ENCODE results near the gene SLC38A8. TPM values are rescaled to one million over a fixed set of nuclear protein-coding genes. Genes with fewer than 3 reads are reported as not detected.

SLC38A8 gene
- total RNA-seq, 1 donor, result not detected

DNA sequence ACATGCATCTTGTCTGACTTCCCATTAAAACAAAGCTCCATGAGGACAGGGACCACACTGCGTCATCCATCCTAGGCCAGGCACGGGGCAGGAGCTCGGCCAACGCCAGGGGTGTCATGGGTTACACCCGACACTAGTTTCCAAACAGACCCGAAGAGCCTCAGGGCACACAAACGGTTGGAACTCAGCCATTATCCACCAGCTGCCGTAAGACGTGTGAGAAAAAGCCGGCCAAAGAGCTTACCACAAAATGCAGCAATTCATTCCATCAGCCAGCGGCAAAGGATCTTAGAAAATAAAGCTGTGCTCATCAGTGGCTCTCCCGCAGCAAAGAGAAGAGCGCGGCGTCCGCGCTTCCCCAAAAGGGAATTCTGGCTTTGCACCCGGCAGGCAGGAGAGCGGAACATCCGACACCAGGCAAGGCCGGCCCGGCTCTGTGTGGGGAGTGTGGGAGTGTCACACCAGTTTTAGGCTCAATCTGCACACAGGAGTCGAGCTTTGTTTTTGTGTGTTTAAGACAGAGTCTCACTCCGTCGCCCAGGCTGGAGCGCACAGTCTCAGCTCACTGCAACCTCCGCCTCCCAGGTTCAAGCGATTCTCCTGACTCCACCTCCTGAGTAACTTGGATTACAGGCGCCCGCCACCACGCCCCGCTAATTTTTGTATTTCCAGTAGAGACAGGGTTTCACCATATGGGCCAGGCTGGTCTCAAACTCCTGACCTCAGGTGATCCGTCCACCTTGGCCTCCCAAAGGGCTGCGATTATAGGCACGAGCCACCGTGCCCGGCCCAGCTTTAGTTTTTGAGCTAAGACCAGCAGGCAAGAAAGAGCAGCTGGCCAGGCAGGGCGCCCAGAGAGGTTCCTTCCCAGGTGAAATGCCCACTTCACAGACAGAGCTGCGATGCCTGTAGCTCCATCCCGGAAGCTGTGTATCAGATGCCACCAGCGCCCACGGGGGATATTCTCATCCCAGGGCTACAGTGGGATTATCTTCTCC lies 1.5 kb downstream of the SLC38A8 start:
- TF ChIP-seq, protein P1, sequence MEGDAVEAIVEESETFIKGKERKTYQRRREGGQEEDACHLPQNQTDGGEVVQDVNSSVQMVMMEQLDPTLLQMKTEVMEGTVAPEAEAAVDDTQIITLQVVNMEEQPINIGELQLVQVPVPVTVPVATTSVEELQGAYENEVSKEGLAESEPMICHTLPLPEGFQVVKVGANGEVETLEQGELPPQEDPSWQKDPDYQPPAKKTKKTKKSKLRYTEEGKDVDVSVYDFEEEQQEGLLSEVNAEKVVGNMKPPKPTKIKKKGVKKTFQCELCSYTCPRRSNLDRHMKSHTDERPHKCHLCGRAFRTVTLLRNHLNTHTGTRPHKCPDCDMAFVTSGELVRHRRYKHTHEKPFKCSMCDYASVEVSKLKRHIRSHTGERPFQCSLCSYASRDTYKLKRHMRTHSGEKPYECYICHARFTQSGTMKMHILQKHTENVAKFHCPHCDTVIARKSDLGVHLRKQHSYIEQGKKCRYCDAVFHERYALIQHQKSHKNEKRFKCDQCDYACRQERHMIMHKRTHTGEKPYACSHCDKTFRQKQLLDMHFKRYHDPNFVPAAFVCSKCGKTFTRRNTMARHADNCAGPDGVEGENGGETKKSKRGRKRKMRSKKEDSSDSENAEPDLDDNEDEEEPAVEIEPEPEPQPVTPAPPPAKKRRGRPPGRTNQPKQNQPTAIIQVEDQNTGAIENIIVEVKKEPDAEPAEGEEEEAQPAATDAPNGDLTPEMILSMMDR (IDR thresholded peaks at IDR 0.05; ENCODE audit: extremely low read depth, low read depth, low read length), result no peak
- no peak overlapping the region for H3K4me2 ChIP-seq (ENCODE audit: insufficient read depth, low read length)
- H3K4me3 ChIP-seq (ENCODE audit: insufficient read depth, low read length), result no peak overlapping the region
- peaks cover 2% of the 10 kb centered on the region for H3K9me3 ChIP-seq (ENCODE audit: low read depth, low read length)
- H3K79me2 ChIP-seq (ENCODE audit: insufficient read depth, low read length), result no peaks in the 10 kb centered on the region
- H3K27me3 ChIP-seq (ENCODE audit: insufficient read depth, low read length), result peaks cover 40% of the 10 kb centered on the region
- H4K20me1 ChIP-seq (ENCODE audit: insufficient read depth, low read length), result no peaks in the 10 kb centered on the region
- peak; percentile 94 for DNase-seq (ENCODE audit: insufficient read length, low spot score, missing footprints)
- no peak overlapping the region for H3K27ac ChIP-seq (ENCODE audit: low read depth, low read length)
- H3K4me1 ChIP-seq (ENCODE audit: insufficient read depth, low read length), result no peaks in the 10 kb centered on the region
- no peak overlapping the region for H2AFZ ChIP-seq (ENCODE audit: low read length)
- H3K36me3 ChIP-seq (ENCODE audit: insufficient read depth, low read length), result no peaks in the 10 kb centered on the region

DNA sequence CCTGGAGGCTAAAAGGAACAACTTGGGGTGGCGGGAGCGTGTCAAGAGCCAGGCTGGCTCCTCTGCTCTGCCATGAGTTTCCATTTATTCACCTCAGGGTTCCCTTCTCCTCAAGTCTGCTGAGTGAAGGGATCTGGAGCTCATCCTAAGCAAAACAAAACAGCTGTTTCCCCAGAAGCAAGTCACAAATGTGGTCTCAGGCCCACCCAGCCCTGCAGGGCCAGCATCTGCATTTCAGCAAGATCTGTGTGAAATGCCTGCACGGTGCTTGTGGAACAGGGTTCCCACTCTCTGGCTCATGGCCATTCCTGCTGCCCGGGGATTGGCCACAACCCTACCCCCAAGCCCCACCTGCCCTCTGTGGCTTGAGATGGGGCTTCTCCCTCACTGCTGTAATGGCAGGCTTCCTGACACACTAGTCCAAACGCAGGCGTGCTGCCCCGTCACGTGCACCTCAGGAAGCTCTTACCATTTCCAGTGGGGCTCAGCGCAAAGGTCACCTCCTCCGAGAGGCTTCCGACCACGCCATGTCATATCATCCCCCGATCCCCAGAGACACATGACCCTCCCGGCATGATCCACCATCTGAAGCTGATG lies 2.3 kb downstream of the SLC38A8 start:
- H3K9me3 ChIP-seq (ENCODE audit: low read depth, low read length), result peaks cover 9% of the 10 kb centered on the region
- H3K4me3 ChIP-seq (ENCODE audit: insufficient read depth, low read length), result no peak overlapping the region
- no peaks in the 10 kb centered on the region for H4K20me1 ChIP-seq (ENCODE audit: insufficient read depth, low read length)
- H3K36me3 ChIP-seq (ENCODE audit: insufficient read depth, low read length), result no peaks in the 10 kb centered on the region
- peaks cover 44% of the 10 kb centered on the region for H3K27me3 ChIP-seq (ENCODE audit: insufficient read depth, low read length)
- no peak overlapping the region for H2AFZ ChIP-seq (ENCODE audit: low read length)
- peak; percentile 65 for DNase-seq (ENCODE audit: insufficient read length, low spot score, missing footprints)
- H3K4me2 ChIP-seq (ENCODE audit: insufficient read depth, low read length), result no peak overlapping the region
- H3K4me1 ChIP-seq (ENCODE audit: insufficient read depth, low read length), result no peaks in the 10 kb centered on the region
- TF ChIP-seq, protein P1 (IDR thresholded peaks at IDR 0.05; ENCODE audit: extremely low read depth, low read depth, low read length), result no peak
- no peak overlapping the region for H3K27ac ChIP-seq (ENCODE audit: low read depth, low read length)
- H3K79me2 ChIP-seq (ENCODE audit: insufficient read depth, low read length), result no peaks in the 10 kb centered on the region

DNA sequence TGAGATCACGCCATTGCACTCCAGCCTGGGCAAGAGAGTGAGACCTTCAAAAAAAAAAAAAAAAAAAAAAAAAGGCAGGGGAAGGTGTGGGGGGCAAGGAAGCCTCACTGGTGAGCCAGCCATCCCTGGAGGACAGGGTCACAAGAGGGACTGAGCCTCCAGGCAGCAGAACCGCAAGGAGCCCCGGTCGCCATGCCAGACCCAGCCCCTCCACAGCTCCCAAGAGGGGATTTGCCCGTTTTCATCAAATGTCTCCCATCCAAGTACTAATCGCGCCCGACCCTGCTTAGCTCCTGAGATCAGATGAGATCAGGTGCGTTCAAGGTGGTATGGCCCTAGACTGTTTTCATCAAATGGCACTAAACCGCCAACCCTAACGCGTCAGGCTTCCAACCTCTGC lies 2.9 kb downstream of the SLC38A8 start:
- TF ChIP-seq, protein P1 (IDR thresholded peaks at IDR 0.05; ENCODE audit: extremely low read depth, low read depth, low read length), result no peak
- Histone ChIP-seq H3K4me1 (ENCODE audit: insufficient read depth, low read length) (no peaks in the 10 kb centered on the region), H3K27ac (ENCODE audit: low read depth, low read length) (no peak overlapping the region), H3K4me2 (ENCODE audit: insufficient read depth, low read length) (no peak overlapping the region), H4K20me1 (ENCODE audit: insufficient read depth, low read length) (no peaks in the 10 kb centered on the region), H2AFZ (ENCODE audit: low read length) (no peak overlapping the region), H3K79me2 (ENCODE audit: insufficient read depth, low read length) (no peaks in the 10 kb centered on the region), H3K27me3 (ENCODE audit: insufficient read depth, low read length) (peaks cover 40% of the 10 kb centered on the region), H3K9me3 (ENCODE audit: low read depth, low read length) (peaks cover 9% of the 10 kb centered on the region), H3K4me3 (ENCODE audit: insufficient read depth, low read length) (no peak overlapping the region), H3K36me3 (ENCODE audit: insufficient read depth, low read length) (no peaks in the 10 kb centered on the region)
- peak; percentile 52 for DNase-seq (ENCODE audit: insufficient read length, low spot score, missing footprints)

DNA sequence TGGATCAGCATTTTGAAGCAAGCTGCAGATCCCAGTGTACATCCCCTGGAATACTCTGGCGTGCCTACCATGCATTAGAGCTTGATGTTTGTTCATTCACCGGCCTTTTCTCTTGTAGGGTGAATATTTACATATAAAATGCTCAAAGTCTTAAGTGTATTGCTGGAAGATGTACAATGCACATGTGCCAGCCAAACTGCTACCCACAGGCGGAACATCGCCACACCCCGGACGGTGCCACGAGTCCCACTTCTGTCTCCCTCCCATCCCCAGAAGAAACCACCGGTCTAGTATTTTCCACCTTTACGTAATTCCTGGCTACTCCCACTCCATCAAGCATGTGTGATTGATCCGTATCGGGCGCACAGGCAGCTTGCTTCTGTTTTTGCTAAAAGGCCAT lies 4.1 kb downstream of the SLC38A8 start:
- Histone ChIP-seq H4K20me1 (ENCODE audit: insufficient read depth, low read length) (no peaks in the 10 kb centered on the region), H3K36me3 (ENCODE audit: insufficient read depth, low read length) (no peaks in the 10 kb centered on the region), H3K4me1 (ENCODE audit: insufficient read depth, low read length) (no peaks in the 10 kb centered on the region), H3K27ac (ENCODE audit: low read depth, low read length) (no peak overlapping the region), H3K9me3 (ENCODE audit: low read depth, low read length) (peaks cover 9% of the 10 kb centered on the region), H3K4me2 (ENCODE audit: insufficient read depth, low read length) (no peak overlapping the region), H2AFZ (ENCODE audit: low read length) (no peak overlapping the region), H3K4me3 (ENCODE audit: insufficient read depth, low read length) (no peak overlapping the region), H3K79me2 (ENCODE audit: insufficient read depth, low read length) (no peaks in the 10 kb centered on the region), H3K27me3 (ENCODE audit: insufficient read depth, low read length) (peaks cover 34% of the 10 kb centered on the region)
- DNase-seq (ENCODE audit: insufficient read length, low spot score, missing footprints), result peak; percentile 84
- TF ChIP-seq, protein P1 (IDR thresholded peaks at IDR 0.05; ENCODE audit: extremely low read depth, low read depth, low read length), result no peak

All from osteoblast (primary cell).